Measurements from ENCODE around the gene PLN. TPM values are rescaled to one million over a fixed set of nuclear protein-coding genes. Genes with fewer than 3 reads are reported as not detected.
A peak's percentile ranks its signal among the peaks of the same experiment; 100 is the strongest.

The PLN gene
- total RNA-seq, 4 donors from 2014 or later: 32.6 to 52.0 (median 47.1) TPM

- H3K36me3 ChIP-seq: no peaks in the 10 kb centered on the region
- no peak for TF ChIP-seq POLR2A (IDR thresholded peaks at IDR 0.05)
- no peak for TF ChIP-seq EP300 (IDR thresholded peaks at IDR 0.05; ENCODE audit: low read depth)
- TF ChIP-seq POLR2AphosphoS5 (IDR thresholded peaks at IDR 0.05): no peak
- TF ChIP-seq CTCF (IDR thresholded peaks at IDR 0.05): no peak
- no peak overlapping the region for H3K27ac ChIP-seq
- no peaks in the 10 kb centered on the region for H3K27me3 ChIP-seq
- intact Hi-C loops (cut with DNase I; ENCODE audit: low total_unique reads) (no loop called here), in situ Hi-C loops (cut with MboI; ENCODE audit: low pct_ligation_motif_present in 1 of 4, low pct_unique_long_range_greater_than_20kb in 1 of 4, low sequenced_read_pairs in 3 of 4) (no loop called here)
- 90% methylated on average over 5 to 6 of the region's 6 CpGs for WGBS, 2 donors (ENCODE audit: low coverage in 1 of 2)
- peaks cover 0 to 4% of the 10 kb centered on the region in 2 donors for H3K9me3 ChIP-seq
- H3K4me3 ChIP-seq: no peak overlapping the region
- no peak for DNase-seq
- H3K4me1 ChIP-seq: peaks cover 0 to 8% (median 2%) of the 10 kb centered on the region in 4 donors
These were observed 12.8 kb upstream of the PLN start for GRCh38 chr6:118535176-118535844.

GRCh38 chr6:118536478-118536877 is 11.6 kb upstream of the PLN start:
- no peak overlapping the region for H3K27ac ChIP-seq
- TF ChIP-seq POLR2A (IDR thresholded peaks at IDR 0.05): no peak
- no peak for TF ChIP-seq POLR2AphosphoS5 (IDR thresholded peaks at IDR 0.05)
- no peak for TF ChIP-seq EP300 (IDR thresholded peaks at IDR 0.05; ENCODE audit: low read depth)
- no peak for TF ChIP-seq CTCF (IDR thresholded peaks at IDR 0.05)
- no peaks in the 10 kb centered on the region for H3K9me3 ChIP-seq
- in situ Hi-C loops (cut with MboI; ENCODE audit: low pct_ligation_motif_present in 1 of 4, low pct_unique_long_range_greater_than_20kb in 1 of 4, low sequenced_read_pairs in 3 of 4): no loop called here
- WGBS, 2 donors (ENCODE audit: low coverage in 1 of 2): 87 to 95% methylated on average over 2 of the region's 2 CpGs
- no peaks in the 10 kb centered on the region for H3K36me3 ChIP-seq
- no peak overlapping the region for H3K4me3 ChIP-seq
- peaks cover 0 to 8% (median 2%) of the 10 kb centered on the region in 4 donors for H3K4me1 ChIP-seq
- H3K27me3 ChIP-seq: no peaks in the 10 kb centered on the region
- no peak for DNase-seq
- intact Hi-C loops (cut with DNase I; ENCODE audit: low total_unique reads): no loop called here

GRCh38 chr6:118537574-118537973 is 10.5 kb upstream of the PLN start:
- no peaks in the 10 kb centered on the region for H3K9me3 ChIP-seq
- intact Hi-C loops (cut with DNase I; ENCODE audit: low total_unique reads): no loop called here
- no peak for DNase-seq

More at GRCh38 chr6:118537574-118537973, 10.5 kb upstream of the PLN start:
- WGBS, 2 donors (ENCODE audit: low coverage in 1 of 2): 58 to 64% methylated on average over 2 of the region's 2 CpGs
- in situ Hi-C loops (cut with MboI; ENCODE audit: low pct_ligation_motif_present in 1 of 4, low pct_unique_long_range_greater_than_20kb in 1 of 4, low sequenced_read_pairs in 3 of 4): no loop called here
- Histone ChIP-seq H3K36me3 (no peaks in the 10 kb centered on the region), H3K27me3 (no peaks in the 10 kb centered on the region), H3K4me3 (no peak overlapping the region), H3K4me1 (peaks cover 0 to 8% (median 2%) of the 10 kb centered on the region in 4 donors), H3K27ac (peak overlapping the region in 3 of 4 donors; percentile 21 to 31 (median 24))
- no peak for TF ChIP-seq CTCF (IDR thresholded peaks at IDR 0.05)
- TF ChIP-seq POLR2A (IDR thresholded peaks at IDR 0.05): no peak
- TF ChIP-seq POLR2AphosphoS5 (IDR thresholded peaks at IDR 0.05): peak in 1 of 3 donors; percentile 22
- TF ChIP-seq EP300 (IDR thresholded peaks at IDR 0.05; ENCODE audit: low read depth): no peak
